Bronchial epithelial cell (primary cell): ENCODE measurements around the gene TP53TG5. TPM values are rescaled to one million over a fixed set of nuclear protein-coding genes. Genes with fewer than 3 reads are reported as not detected.
A peak's percentile ranks its signal among the peaks of the same experiment; 100 is the strongest.

Source experiments
- DNase-seq: peaks from one replicate; pipeline ENCODE4 v3.0.0-alpha.2; 2010; ENCODE audit warnings: low read depth
- FAIRE-seq: peaks from 2 replicates; lab custom pipeline; 2011; peaks lifted over from hg19 to GRCh38; lab: Jason Lieb, UNC
- H3K27me3 ChIP-seq: 2 replicates; pipeline ENCODE4 v1.5.1; 2011; ENCODE audit warnings: low read length; ENCODE audit not compliant: control insufficient read depth, insufficient read depth
- H3K36me3 ChIP-seq: 2 replicates; pipeline ENCODE4 v1.5.1; 2011; ENCODE audit warnings: low read length; ENCODE audit not compliant: control insufficient read depth, insufficient read depth
- H3K4me3 ChIP-seq: 2 replicates; pipeline ENCODE4 v1.5.1; 2011; ENCODE audit warnings: mild to moderate bottlenecking, low read depth, low read length, control low read depth
- total RNA-seq: library from RNA; depleted of rRNA; stranded (reverse); fragments of >200 nt; gene quantifications from 2 replicates; pipeline ENCODE4 v1.2.1, GENCODE V29; 2014
- TF ChIP-seq, protein P1 (sequence below): IDR thresholded peaks from 2 replicates; pipeline ENCODE4 v1.5.1; 2011; ENCODE audit warnings: mild to moderate bottlenecking, moderate library complexity, low read length, control low read depth, inconsistent platforms; ENCODE audit not compliant: insufficient read depth, severe bottlenecking

The TP53TG5 gene
- total RNA-seq, 1 donor from 2014 or later = not detected

DNA sequence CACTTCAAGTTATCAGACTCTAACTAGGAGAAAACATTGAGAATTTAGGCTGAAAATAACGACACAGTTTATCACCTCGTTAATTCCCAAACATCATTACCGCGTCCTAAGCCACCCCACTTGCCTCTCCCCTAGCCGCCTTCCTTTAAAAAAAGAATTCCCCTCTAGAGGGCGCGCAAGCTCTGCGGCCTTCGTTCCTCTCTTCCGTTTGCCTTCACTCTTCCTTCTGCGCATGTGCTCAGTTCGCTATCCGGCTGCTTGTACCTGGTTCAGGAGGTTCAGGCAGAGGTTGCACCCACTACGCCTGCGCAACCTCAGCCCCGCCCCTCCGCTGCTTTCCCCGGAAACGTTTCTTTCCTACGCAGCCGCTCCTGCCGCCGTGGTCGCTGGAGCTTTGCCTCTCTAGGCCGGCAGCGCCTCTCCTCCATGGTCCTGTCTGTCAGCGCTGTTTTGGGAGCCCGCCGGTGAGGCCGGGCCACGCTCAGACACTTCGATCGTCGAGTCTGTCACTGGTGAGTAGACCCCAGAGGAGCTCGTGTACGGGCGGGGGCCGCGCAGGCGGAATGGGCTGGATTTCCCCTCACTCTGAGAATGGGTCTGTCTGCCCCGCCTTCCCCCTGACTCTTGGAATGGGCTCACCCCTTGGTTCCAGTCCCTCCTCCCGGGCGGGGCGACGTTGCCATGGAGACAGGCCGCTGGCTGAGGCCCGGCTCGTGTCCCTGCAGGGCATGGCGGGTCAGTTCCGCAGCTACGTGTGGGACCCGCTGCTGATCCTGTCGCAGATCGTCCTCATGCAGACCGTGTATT, 15.1 kb downstream of the TP53TG5 start, which contains the start of gene SYS1:
SYS1 (plus strand) TSS at position 353 of the 807 bp plus-strand sequence; CDS start at position 729, 376 bp downstream.
- FAIRE-seq (no peak), DNase-seq (peak; percentile 94)
- Histone ChIP-seq H3K27me3 (no peaks in the 10 kb centered on the region), H3K4me3 (peak within 1 kb of the TSS; percentile 72), H3K36me3 (peaks cover 6% of the 10 kb centered on the region)
- TF ChIP-seq, protein P1, sequence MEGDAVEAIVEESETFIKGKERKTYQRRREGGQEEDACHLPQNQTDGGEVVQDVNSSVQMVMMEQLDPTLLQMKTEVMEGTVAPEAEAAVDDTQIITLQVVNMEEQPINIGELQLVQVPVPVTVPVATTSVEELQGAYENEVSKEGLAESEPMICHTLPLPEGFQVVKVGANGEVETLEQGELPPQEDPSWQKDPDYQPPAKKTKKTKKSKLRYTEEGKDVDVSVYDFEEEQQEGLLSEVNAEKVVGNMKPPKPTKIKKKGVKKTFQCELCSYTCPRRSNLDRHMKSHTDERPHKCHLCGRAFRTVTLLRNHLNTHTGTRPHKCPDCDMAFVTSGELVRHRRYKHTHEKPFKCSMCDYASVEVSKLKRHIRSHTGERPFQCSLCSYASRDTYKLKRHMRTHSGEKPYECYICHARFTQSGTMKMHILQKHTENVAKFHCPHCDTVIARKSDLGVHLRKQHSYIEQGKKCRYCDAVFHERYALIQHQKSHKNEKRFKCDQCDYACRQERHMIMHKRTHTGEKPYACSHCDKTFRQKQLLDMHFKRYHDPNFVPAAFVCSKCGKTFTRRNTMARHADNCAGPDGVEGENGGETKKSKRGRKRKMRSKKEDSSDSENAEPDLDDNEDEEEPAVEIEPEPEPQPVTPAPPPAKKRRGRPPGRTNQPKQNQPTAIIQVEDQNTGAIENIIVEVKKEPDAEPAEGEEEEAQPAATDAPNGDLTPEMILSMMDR = peak; percentile 83

DNA sequence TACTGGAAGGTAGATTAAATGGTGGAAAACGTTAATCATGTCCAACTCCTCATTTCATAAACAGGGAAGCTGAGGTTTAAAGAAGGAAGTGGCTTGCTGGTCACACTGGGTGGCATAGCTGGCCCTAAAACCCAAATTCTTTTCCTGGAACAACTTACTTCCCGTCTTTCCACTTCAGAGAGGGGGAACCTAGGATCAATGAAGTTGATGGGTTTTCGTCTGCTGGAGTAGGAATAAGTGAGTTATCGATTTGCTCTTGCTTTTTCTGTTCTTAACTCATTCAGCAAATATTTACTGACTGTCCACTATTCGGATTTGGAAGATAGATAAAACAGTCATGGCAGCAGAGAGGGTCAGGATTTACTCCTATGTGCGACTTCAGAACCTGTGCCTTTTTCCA, 16.3 kb downstream of the TP53TG5 start:
- DNase-seq (no peak), FAIRE-seq (no peak)
- TF ChIP-seq, protein P1 = no peak
- Histone ChIP-seq H3K36me3 (peaks cover 3% of the 10 kb centered on the region), H3K4me3 (no peak overlapping the region), H3K27me3 (no peaks in the 10 kb centered on the region)

DNA sequence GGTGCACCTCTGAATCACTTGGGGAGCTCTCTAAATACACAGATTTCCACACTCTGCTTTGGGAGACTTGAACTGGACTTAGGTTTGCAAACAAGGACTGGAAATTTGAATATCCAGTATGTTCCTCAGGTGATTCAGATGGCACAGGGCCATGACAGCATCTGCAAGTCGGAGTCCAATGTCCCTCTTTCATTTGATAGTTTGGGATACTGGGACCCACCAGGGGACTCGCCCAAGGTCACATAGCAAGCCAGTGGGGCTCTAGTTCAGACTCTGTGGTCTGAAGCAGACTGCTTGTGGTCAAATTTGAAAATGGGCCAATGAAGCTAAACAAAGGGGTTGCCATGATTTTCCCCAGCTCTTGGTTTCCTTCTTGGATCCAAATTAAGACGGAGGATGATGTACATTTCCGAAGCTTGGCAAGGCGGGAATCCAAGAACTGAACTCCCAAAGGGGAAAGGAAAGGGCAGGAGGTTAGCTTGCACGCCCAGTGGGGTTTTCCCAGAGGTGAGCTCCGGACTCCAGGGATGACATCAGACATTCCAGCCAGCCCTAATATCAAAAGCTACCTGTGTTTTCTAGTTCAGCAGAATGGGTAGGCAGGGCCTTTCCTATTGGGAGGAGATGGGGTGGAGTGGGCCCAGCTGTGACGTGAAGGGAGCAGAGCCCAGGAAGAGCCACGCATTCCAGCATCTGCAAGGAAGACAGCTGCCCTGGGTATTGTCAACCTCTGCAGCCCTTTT, 18.5 kb downstream of the TP53TG5 start:
- DNase-seq = peak; percentile 84

DNA sequence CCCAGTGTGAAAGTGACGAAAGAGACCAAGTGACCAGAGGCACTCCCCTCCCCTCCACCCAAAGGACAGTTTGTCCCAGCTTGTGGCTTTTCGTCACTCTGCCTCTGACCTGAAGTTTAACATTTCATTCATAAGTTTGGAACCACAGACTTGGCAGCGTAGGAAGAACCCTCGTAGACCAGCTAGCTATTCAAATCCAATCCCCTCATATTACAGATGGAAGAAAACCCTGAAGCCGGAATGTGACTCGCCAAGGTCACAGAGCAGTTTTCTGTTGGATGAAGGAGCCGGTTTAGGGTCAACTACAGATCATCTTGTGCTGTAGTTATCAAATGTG, 19.1 kb downstream of the TP53TG5 start:
- H3K36me3 ChIP-seq = no peaks in the 10 kb centered on the region
- FAIRE-seq (no peak), DNase-seq (no peak)
- TF ChIP-seq, protein P1 = no peak
- H3K4me3 ChIP-seq = no peak overlapping the region
- no peaks in the 10 kb centered on the region for H3K27me3 ChIP-seq

More for the DNA sequence above, 18.5 kb downstream of the TP53TG5 start:
- Histone ChIP-seq H3K4me3 (no peak overlapping the region), H3K36me3 (no peaks in the 10 kb centered on the region), H3K27me3 (no peaks in the 10 kb centered on the region)
- TF ChIP-seq, protein P1 = no peak
- FAIRE-seq = no peak

DNA sequence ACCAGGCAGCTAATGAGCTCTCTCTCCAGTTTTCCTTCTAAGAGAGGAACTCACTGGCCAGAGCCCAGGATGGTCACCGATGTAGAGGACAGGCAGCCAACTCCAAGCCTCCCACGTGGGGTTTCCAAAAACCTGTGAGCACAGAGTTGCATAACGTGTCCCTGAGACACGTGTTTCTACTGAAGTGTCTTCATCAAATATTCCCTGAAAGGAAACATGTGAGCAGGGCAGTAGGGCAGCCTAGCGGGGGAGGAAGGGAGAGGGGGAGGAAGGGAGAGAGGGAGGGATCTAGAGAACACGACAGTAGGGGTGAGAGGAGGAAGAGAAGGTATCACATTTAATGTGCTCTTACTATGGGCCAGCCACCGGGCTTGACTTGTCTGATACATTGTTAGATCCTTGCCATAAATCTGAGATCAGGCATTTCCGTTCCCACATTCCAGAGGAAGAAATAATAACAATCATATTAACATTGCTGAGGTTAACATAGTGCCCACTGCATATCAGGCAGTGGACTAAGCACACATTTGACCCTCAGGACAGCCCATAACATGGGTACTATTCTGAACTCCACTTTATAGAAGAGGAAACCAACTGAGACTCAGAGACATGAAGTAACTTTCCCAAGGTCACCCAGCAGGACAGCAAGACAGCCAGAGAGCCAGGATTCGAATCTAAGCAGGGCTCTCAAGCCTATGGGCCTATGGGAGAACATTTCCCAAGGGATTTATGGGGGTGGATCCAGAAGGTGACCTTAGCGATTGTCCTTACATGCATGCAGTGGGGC, 19.6 kb downstream of the TP53TG5 start:
- DNase-seq = peak; percentile 67
- TF ChIP-seq, protein P1 = no peak
- Histone ChIP-seq H3K4me3 (no peak overlapping the region), H3K27me3 (no peaks in the 10 kb centered on the region), H3K36me3 (no peaks in the 10 kb centered on the region)
- no peak for FAIRE-seq
